Fibroblast of the aortic adventitia (primary cell): Measurements from ENCODE around the gene NT5C. TPM values are rescaled to one million over a fixed set of nuclear protein-coding genes. Genes with fewer than 3 reads are reported as not detected.

Experiments
- DNase-seq: peaks from one replicate; pipeline ENCODE4 v3.0.0-alpha.2; 2010; ENCODE audit warnings: low read depth
- H3K4me3 ChIP-seq: 2 replicates; pipeline ENCODE4 v1.5.1; 2011; ENCODE audit warnings: low read depth, mild to moderate bottlenecking, control low read depth, low read length, moderate library complexity
- small RNA-seq: library from RNA; depleted of rRNA; stranded (forward); fragments of <200 nt; gene quantifications from one replicate; pipeline ENCODE3, GENCODE V24; 2012
- total RNA-seq: library from RNA; depleted of rRNA; stranded (reverse); fragments of >200 nt; gene quantifications from 2 replicates; pipeline ENCODE4 v1.2.3, GENCODE V29; 2012; ENCODE audit warnings: low replicate concordance
- TF ChIP-seq, protein P1 (sequence below): IDR thresholded peaks from 2 replicates; pipeline ENCODE4 v1.5.1; 2011; ENCODE audit warnings: mild to moderate bottlenecking, low read length, control low read depth, inconsistent platforms; ENCODE audit not compliant: insufficient read depth

NT5C gene
- total RNA-seq, 1 donor, result 39.8 TPM

DNA sequence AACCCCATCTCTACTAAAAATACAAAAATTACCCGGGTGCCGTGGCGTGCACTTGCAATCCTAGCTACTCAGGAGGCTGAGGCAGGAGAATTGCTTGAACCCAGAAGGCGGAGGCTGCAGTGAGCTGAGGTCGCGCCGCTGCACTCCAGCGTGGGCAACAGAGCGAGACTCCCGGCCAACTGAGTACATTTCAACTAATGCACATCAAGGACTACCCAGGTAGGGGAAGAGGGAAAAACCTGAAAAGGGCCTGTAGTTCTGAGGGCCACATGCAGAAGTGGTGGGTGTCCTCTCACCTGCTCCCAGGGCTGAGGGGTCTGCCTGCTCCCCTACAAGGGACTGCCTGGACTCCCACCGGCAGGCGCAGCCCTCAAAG is 44.4 kb downstream of the NT5C start:
- TF ChIP-seq, protein P1, sequence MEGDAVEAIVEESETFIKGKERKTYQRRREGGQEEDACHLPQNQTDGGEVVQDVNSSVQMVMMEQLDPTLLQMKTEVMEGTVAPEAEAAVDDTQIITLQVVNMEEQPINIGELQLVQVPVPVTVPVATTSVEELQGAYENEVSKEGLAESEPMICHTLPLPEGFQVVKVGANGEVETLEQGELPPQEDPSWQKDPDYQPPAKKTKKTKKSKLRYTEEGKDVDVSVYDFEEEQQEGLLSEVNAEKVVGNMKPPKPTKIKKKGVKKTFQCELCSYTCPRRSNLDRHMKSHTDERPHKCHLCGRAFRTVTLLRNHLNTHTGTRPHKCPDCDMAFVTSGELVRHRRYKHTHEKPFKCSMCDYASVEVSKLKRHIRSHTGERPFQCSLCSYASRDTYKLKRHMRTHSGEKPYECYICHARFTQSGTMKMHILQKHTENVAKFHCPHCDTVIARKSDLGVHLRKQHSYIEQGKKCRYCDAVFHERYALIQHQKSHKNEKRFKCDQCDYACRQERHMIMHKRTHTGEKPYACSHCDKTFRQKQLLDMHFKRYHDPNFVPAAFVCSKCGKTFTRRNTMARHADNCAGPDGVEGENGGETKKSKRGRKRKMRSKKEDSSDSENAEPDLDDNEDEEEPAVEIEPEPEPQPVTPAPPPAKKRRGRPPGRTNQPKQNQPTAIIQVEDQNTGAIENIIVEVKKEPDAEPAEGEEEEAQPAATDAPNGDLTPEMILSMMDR, result no peak
- peak overlapping the region; percentile 47 for H3K4me3 ChIP-seq
- no peak for DNase-seq

DNA sequence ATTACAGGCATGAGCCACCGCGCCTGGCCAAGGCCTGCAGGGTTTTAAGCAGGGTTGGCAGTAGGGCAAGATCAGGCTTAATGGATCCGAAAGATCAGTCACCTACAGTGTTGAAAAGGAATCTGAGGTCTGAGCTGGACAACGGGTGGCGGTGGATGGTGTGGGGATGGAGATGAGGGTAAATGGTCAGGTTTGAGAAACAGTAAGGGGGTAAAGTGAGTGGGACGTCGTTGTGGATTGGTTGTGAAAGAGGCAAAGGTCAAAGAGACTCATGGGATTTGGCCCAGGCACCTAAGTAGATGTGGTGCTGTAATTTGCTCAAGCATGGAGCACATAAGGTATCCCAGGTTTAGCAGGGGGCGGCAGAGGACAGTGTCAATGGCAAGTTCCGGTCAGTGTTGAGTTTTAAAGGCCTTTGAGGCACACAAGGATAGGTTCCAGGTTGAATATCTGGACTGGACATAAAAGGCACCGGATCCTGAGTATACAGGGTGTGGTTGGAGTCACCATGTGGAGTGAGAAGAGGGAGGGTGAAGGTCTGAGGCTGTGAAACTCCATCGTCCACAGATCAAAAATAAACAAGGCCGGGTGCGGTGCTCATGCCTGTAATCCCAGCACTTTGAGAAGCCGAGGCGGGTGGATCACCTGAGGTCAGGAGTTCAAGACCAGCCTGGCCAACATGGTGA is 44.9 kb downstream of the NT5C start:
- TF ChIP-seq, protein P1, result no peak
- H3K4me3 ChIP-seq, result no peak overlapping the region
- no peak for DNase-seq

DNA sequence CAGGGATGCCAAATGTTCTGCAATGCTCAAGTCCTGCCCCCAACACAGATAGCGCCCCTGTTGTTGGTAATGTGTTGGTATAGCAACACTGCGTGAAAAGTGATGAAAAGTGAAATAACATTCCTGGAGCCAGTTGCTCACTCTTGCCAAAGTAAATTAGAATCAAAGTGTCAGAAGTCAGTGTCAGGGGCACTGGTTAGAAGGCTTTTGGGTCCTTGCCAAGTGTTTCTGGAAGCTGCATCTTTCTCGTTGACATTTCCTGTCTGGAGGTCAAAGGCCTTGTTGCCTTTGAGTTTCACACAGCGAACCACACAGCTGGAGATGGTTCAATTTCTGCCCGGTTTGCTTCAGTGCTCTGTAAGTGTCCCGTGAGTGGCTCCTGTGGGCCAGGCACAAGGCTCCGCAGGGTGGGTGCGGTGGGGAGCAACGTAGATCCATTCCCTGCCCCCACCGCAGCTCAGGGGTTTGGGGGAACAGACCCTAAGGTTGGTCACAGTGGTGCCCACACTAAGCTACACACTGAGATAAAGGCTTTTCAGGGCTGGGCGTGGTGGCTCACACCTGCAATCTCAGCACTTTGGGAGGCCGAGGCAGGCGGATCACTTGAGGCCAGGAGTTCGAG is 47.4 kb downstream of the NT5C start:
- H3K4me3 ChIP-seq, result no peak overlapping the region
- TF ChIP-seq, protein P1, result no peak
- DNase-seq, result no peak

DNA sequence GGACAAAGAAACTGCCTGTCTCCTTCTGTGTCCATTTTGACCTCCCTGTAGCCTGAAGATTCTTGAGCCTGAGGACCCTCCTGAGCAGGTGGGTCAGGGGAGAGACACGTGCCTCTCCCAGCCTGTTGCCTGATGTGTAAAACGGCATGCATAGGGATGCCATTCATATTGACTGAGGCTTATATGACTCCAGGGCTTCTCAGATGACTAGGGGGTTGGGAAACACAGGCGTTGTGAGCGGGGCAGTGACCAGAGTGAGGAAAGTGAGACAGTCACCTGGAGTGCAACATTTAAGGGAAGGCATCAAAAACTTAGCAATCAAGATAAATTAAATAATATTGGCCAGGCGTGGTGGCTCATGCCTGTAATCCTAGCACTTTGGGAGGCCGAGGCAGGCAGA is 48.9 kb downstream of the NT5C start:
- no peak overlapping the region for H3K4me3 ChIP-seq
- no peak for DNase-seq
- TF ChIP-seq, protein P1, result no peak

DNA sequence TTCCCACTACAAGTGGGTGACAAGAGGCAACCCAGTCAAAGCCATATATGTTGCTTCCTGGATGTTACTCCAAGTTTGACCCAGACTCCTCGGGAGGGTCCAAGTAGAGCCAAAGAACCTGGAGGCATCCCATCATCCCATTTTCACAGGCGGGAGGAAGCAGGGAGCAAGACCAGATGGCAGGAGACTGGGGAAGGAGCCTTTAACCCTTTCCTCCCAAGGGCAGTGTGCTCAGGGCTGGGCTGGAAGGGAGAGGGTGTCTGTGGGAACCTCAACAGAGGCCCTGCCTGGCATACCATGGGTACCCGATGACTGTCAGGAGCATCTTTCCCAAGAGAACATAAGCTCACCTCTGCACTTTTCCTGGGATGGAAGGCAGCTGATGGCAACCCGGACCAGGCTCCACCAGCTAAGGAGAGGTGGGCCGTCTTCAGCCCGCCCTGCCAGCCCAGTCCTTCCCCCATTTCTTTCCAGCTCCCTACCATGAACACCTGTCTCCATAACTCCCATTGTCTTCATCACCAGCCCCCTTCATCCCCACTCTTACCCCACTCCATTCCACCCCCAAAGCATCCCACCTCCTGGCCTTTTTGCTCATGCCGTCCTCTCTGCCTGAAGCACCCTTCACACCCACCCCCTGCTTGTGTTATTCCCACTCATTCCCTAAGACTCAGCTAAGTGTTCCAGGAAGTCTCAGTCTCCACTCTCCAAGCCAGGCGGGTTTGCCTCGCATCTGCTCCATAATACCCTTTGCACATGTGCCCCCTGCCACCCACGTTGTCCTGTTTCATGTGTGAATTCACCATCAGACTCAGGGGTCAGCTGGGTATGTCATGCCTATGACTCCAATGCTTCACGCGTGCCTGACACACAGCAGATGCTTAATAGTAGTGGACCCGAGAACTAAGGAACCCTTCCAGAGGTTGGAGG is 49.7 kb downstream of the NT5C start:
- no peak for DNase-seq
- no peak overlapping the region for H3K4me3 ChIP-seq
- TF ChIP-seq, protein P1, result no peak

Small RNA genes within 50 kb of the gene (small RNA-seq; reads per million reads assigned to genes)
- gene RF00019, result not detected

Other genes starting within 250 kb of the NT5C start
- gene FADS6, start 238.1 kb downstream of the NT5C start, total RNA-seq, result not detected in 2 replicates
- gene USH1G, start 208.5 kb downstream of the NT5C start, total RNA-seq, result 0.49 TPM in 1 of 2 replicates, not detected in the other
- gene OTOP2, start 207.5 kb downstream of the NT5C start, total RNA-seq, result not detected in 2 replicates
- gene OTOP3, start 195.8 kb downstream of the NT5C start, total RNA-seq, result not detected in 2 replicates
- gene HID1, start 159.0 kb downstream of the NT5C start, total RNA-seq, result 0.33 and 0.90 TPM in 2 replicates
- gene CDR2L, start 144.1 kb downstream of the NT5C start, total RNA-seq, result 11.8 and 15.3 TPM in 2 replicates
- 26.2 and 31.4 TPM in 2 replicates for gene MRPL58, start 119.1 kb downstream of the NT5C start, total RNA-seq
- gene ATP5PD, start 84.8 kb downstream of the NT5C start, total RNA-seq, result 513 and 829 TPM in 2 replicates
- gene KCTD2, start 84.5 kb downstream of the NT5C start, total RNA-seq, result 20.2 and 34.2 TPM in 2 replicates
- 2.8 and 4.4 TPM in 2 replicates for gene SLC16A5, start 43.8 kb downstream of the NT5C start, total RNA-seq
- gene ARMC7, start 21.8 kb downstream of the NT5C start, total RNA-seq, result 3.4 and 3.9 TPM in 2 replicates
- 71.1 and 79.6 TPM in 2 replicates for gene JPT1, start 22.8 kb upstream of the NT5C start, total RNA-seq
- 89.9 and 129 TPM in 2 replicates for gene SUMO2, start 51.2 kb upstream of the NT5C start, total RNA-seq
- 33.9 and 41.5 TPM in 2 replicates for gene NUP85, start 73.9 kb upstream of the NT5C start, total RNA-seq
- 8.7 and 14.0 TPM in 2 replicates for gene GGA3, start 129.9 kb upstream of the NT5C start, total RNA-seq
- gene MRPS7, start 130.1 kb upstream of the NT5C start, total RNA-seq, result 31.0 and 83.6 TPM in 2 replicates
- gene MIF4GD, start 139.5 kb upstream of the NT5C start, total RNA-seq, result 3.8 and 9.9 TPM in 2 replicates
- gene SLC25A19, start 157.7 kb upstream of the NT5C start, total RNA-seq, result 8.7 and 11.0 TPM in 2 replicates